Fibroblast of gingiva (primary cell): Measurements from ENCODE around the gene B3GNT9.

Experiments
- DNase-seq: peaks from one replicate; pipeline ENCODE4 v3.0.0-alpha.2; 2011; ENCODE audit warnings: low read depth

The B3GNT9 gene, protein sequence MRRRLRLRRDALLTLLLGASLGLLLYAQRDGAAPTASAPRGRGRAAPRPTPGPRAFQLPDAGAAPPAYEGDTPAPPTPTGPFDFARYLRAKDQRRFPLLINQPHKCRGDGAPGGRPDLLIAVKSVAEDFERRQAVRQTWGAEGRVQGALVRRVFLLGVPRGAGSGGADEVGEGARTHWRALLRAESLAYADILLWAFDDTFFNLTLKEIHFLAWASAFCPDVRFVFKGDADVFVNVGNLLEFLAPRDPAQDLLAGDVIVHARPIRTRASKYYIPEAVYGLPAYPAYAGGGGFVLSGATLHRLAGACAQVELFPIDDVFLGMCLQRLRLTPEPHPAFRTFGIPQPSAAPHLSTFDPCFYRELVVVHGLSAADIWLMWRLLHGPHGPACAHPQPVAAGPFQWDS

DNA sequence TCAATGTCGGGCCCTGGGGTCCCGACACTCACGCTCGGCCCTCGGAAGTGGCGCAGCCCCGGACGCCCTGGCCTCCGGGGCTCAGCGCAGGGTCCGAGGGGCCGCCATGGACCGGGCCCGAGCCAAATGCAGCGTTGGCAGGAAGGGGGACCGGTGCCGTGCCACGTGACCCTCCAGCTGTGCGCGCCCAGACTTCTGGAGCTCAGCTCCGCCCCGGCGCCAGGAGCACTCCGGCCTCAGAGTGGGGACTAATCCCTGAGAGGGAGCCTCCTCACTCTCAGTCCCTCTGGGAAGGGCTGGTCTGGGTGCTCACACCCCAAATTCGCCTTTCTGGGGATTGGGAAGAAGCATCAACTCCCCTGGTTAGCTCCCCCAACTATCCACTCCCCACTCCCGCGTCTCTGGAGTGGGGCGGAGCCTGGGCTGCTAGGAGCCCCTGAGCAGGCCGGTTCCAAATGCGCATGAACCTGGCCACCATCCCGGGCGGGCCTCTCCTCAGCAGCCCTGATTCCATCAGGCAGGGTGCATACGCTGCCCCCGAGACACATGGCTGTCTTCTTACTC, at the start of gene B3GNT9:
B3GNT9 (minus strand) TSS at position 166 of the 564 bp plus-strand sequence. CDS start 513 bp downstream, outside the sequence.
- DNase-seq: peak; percentile 69

DNA sequence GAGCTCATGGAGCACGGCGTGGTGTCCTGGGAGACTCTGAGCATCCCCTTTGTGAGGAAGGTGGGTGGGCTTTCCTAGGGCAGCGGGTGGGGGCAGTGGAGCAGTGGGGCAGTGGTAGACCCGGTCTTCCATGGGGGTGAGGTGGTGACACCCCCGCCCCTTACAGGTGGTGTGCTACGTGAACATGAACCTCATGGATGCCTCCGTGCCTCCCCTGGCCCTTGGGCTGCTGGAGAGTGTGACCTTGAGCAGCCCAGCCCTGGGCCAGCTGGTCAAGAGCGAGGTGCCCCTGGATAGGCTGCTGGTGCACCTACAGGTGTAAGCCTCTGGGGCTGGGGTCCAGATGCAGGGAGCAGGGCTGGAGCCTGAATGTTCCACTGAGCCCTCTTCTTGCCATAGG, 49.7 kb upstream of the B3GNT9 start:
- DNase-seq: no peak

DNA sequence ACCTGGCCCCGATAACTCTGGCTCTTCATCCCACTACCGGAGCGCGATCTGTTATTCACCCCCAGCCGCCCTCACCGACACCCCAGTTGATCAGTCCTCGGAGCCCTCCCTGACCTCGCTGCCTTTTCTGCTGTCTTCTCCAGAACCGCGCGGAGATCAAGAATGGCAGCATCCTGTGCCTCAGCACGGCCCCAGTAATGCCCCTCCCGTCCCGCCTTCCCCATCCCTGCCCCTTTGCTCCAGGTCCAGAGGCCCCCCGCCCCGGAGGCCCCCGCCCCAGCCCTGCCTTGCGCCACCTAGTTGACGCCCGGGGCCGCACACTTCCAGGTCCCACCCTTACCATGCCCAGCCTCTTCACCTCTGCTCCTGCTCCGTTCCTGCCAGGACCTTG, 49.0 kb upstream of the B3GNT9 start:
- no peak for DNase-seq

DNA sequence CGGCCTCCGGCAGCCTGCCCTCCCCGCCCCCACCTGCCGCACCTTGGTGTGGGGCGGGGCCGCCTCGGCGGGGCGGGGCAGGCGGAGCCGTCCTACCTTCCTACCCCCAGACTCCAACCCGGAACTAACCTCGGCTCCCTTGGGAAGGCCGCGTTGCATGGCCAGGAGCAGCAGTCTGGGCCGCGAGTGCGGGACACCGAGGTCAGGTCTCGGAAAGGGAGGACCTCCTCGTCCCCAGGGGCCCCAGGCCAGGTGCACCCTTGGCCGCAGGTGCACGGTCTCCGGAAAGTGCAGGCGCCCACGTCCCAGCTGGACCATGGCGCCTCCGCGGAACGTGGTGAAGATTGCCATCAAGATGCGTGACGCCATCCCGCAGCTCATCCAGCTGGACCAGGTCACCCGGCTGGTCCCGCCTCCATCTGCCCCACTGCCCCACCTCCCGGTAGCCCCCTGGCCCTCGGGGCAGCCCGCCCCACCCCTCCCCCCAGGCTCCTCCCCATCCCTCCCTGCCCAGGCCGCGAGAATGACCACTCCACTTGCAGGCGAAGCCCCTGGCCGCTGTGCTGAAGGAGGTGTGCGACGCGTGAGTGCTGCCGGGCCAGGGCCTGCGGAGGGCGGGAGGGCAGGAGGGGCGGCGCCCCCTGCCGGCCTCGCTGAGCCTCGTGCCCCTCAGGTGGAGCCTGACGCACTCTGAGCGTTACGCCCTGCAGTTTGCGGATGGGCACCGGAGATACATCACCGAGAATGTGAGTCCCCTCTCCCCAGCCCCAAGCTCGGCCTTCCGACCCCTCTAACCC, 48.4 kb upstream of the B3GNT9 start, which contains the start of gene ELMO3:
ELMO3 (plus strand) TSS at position 121 of the 797 bp plus-strand sequence; CDS start at position 317, 196 bp downstream.
- DNase-seq: no peak

DNA sequence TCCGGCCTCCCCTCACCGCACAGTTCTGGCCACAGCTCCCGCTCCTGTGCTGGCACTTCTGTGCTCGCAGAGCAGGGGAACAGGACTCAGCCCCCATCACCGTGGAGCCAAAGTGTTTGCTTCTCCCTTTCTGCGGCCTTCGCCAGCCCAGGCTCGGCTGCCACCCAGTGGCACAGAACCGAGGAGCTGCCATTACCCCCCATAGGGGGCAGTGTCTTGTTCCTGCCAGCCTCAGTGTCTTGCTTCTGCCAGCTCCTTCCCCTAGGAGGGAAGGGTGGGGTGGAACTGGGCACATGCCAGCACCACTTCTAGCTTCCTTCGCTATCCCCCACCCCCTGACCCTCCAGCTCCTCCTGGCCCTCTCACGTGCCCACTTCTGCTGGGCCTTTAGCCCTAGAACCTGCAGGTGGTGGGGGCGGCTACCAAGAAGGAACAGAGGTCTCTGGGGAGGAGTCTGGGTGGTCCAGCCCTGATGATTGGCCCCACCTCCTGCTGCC, 47.5 kb upstream of the B3GNT9 start:
- DNase-seq: peak; percentile 60

DNA sequence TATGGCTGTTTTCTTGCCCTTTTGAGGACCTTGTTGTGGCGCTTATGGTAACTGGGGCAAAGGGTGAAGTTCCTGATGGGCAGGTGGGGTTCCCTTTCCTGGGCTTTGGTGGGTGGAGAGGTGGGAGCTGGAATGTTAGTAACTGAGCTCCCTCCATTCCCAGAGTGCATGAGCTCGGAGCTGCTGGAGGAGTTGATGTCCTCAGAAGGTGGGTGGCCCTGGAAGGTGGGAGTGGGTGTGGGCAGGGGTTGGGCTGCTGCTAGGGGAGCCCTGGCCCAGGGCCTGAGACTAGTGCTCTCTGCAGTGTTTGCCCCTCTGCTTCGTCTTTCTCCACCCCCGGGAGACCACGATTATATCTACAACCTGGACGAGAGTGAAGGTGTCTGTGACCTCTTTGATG, 46.9 kb upstream of the B3GNT9 start:
- DNase-seq: no peak

DNA sequence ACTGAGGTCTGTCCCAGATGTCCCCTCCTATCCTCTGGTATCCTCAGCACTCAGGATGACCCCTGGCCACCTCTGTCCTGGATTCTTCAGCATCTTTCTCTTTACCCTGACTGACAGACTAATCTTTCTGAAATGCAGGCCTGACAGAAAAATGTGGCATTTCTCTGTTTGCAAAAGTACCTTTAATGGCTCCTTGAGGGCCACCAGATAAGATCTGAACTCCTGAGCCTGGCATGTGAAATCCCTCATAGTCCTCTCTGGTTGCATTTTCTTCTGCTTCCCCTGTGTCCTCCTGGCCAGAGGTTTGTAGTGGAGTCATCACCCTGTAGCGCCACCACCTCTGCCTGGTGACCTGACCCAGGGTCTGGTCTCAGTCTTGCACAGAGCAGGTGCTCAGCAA, 46.1 kb upstream of the B3GNT9 start:
- DNase-seq: no peak

DNA sequence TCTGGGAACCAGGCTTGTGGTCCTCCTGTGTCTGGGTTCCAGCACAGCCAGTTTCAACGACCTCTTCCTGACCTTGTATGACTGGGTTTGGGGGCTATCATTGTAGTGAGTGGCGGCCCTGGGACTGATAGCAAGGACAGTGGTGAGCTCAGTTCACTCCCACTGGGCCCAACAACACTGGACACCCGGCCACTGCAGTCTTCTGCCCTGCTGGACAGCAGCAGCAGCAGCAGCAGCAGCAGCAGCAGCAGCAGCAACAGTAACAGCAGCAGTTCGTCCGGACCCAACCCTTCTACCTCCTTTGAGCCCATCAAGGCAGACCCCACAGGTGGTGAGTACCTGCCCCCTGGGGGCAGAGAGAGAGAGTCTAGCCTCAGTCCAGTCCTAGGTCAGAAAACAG, 44.9 kb upstream of the B3GNT9 start:
- no peak for DNase-seq

DNA sequence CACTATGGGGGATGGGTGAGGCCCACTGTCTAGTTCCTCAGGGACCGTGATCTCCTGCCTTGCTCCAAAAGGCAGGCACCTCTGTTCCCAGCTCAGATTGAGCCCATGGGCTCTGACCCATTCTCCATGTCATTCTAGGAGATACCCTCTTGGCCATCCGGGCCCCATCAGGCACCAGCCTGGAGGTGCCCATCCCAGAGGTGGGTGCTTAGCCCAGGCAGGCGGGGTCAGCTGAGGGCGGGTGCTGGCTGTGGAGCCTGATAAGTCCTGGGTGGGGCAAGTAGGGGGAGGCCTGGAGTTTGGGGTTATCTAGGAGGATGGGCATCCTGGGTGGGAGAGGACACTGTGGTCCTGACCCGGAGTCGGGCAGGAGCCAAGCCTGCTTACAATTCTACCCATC, 43.5 kb upstream of the B3GNT9 start:
- DNase-seq: no peak

DNA sequence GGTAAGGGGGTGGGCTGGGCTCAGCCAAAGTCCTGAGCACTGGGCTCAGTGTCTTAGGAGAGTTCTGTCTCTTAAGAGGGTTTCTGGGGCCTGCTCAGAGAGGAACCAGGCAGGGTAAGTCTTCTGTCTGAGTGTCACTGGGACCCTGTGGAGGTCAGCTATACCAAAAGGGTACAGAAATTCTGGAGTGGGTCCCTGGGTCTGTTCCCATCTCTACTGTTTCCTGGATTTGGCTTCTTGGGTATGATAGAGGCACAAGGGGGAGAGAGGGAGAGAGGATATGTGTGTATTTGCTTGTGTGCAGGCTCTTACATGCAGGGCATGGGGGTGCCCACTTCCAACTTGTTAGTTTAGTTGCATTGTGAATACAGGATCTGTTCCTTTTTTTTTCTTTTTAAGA, 42.7 kb upstream of the B3GNT9 start:
- no peak for DNase-seq

DNA sequence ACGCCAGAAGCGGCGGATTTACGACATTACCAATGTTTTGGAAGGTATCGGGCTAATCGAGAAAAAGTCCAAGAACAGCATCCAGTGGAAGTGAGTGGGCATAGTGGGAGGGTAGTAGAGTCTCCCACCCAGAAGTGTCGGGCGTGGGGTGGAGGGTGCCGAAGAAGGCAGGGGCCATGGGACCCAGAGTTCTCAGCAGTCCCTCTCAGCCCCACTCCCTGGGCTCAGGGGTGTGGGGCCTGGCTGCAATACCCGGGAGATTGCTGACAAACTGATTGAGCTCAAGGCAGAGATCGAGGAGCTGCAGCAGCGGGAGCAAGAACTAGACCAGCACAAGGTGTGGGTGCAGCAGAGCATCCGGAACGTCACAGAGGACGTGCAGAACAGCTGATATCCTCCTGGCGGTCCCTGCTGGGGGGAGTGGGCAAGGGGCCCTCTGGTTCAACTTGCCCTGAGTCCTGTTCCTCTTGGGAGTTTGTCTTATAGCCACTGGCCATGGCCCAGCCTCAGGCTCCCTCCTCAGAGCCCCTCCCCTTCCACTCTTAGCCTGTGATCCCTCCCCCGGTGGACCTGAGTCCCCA, 42.1 kb upstream of the B3GNT9 start:
- DNase-seq: no peak

DNA sequence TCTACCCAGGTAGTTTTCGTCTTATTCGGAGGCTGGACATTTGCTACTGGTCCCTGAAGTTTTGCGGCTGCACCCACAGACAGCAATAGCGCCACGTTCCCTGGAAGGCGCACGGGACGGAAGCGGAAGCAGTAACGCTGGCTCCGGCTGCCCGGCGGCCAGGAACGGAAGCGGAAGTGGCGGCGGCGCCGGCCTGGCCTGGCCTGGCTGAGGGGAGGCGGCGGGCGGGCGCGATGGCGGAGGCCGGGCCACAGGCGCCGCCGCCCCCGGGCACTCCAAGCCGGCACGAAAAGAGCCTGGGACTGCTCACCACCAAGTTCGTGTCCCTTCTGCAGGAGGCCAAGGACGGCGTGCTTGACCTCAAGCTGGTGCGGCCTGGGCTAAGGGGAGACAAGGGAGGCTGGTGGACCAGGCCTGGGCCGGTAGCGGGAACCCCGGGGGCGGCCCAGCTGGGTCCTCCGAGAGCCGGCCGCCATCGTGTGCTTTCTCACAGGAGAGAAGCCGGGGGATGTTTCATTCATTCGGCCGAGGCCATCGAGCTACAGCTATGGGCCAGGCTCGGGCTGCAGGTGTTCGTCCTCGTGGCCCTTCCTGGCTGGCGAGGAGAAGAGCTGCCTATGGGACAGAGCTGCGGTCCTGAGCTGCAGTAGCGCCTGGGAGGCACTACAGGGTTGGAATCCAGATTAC, 41.3 kb upstream of the B3GNT9 start, which contains the start of gene E2F4:
E2F4 (plus strand) TSS at position 161 of the 687 bp plus-strand sequence; CDS start at position 234, 73 bp downstream.
- DNase-seq: peak; percentile 90

DNA sequence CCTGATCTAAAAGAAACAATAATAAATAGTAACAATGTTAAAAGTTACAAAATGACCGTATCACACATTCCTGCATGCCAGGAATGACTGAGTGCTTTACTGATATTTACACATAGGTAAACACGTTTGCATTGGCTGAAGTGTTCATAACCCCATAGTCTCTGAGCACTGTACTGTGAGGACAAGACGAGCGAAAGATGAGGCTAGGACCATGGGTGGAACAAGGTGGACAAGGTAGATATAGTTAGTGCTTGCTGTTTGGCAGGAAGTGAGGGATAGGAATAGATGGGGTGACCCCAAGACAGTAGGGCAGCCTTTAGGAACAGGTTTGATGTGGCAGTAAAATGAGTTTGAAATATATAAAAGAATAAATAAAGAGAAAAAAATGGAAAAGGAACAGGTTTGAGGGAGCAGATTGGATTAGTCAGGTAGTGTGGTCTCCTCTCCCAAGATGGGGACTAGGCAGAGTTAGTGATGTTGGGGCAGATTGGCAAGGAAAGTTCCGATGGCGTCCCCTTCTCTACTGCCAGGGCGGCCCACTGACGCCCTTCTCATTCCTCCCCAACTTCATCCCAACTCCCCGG, 40.7 kb upstream of the B3GNT9 start:
- no peak for DNase-seq

DNA sequence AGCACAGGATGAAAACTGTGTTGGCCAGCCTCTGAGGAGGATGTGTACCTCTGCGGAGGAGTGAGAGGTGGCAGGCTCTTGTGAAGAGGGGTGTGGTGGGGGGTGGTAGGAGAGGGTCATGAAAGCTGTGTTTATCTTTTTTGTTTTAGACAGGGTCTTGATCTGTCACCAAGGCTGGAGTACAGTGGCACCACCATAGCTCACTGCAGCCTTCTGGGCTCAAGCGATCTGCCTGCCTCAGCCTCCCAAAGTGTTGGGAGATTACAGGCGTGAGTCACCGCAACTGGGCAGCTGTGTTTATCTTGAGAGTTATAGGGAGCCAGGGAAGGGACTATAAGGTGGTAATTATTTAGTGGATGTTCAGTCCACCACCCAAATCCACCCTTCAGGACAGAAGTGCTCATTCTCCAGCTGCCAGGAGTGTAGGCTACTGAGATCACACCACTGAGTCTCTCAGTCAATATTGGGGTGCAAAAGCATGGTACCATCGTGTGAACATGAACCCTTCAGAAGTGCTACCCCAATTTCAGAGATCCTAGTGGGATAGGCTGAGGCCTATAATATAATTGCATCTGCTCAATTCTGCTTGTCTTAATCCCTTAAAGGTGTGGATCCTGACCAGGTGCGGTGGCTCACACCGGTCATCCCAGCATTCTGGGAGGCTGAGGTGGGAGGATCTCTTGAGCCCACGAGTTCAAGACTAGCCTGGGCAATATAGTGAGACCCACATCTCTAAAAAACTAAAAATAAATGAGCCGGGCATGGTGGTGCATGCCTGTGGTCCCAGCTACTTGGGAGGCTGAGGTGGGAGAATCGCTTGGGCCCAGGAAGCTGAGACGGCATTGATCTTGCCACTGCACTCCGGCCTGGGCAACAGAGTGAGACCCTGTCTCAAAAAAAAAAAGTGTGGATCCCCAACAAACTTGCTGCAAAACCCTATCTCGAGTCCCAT, 39.9 kb upstream of the B3GNT9 start:
- no peak for DNase-seq

DNA sequence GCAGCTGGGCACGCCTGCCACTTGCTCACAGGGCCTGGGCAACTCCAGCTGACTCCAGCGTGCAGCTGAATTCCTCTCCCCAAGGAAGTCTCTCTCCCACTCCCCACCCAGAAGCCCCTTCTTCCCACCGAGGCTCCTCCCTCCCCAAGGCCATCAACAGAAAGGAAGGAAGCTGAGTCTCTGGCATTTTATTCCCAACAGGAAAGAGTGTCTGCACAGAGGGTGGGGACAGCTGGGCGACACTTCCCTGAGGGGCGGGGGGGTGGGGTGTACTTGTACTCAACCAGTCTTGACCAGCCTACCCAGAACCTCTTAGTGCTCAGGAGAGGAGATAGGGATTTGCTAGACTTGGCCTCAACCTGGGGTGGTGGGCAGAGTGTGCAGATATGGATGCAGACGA, 39.2 kb upstream of the B3GNT9 start, which contains the start of gene EXOC3L1:
EXOC3L1 (minus strand) TSS at position 96 of the 400 bp plus-strand sequence. CDS start 460 bp downstream, outside the sequence.
- no peak for DNase-seq

DNA sequence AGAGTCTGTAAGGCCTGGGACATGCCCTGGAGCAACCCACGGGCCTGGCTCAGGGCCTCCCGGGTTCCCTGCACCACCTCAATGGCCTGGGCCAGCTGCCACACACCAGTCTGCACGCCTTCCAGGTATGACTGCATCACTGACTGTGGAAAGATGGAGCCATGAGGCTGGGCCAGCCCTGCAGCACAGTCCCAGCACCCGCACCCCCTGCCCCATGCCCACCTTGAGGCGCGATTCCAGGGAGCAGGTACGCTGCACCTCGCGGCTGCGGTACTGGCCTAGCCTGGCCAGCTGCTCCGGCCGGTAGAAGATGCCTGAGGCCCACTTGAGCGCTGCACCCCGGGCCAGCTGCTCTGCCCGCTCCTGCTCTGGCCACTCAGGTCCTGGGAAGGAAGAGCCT, 38.0 kb upstream of the B3GNT9 start:
- DNase-seq: no peak

DNA sequence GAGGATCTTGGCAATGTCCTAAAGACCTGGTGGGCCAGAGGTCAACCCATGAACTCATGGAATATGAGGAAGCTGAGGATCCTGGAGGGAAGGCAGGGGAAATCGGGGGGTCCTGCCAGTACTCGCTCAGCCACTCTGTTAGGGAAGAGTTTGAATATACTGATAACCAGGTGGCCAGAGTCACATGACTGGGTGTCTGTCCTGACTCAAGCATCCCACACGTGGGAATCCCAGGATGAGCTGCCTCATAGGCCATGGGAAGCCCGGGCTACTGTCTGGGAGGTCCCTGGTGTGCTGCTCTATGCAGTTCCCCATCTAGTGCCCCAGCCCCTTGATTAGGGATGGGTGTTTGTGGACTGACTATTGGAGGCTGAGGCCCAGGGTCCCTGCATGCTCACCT, 37.5 kb upstream of the B3GNT9 start:
- no peak for DNase-seq

DNA sequence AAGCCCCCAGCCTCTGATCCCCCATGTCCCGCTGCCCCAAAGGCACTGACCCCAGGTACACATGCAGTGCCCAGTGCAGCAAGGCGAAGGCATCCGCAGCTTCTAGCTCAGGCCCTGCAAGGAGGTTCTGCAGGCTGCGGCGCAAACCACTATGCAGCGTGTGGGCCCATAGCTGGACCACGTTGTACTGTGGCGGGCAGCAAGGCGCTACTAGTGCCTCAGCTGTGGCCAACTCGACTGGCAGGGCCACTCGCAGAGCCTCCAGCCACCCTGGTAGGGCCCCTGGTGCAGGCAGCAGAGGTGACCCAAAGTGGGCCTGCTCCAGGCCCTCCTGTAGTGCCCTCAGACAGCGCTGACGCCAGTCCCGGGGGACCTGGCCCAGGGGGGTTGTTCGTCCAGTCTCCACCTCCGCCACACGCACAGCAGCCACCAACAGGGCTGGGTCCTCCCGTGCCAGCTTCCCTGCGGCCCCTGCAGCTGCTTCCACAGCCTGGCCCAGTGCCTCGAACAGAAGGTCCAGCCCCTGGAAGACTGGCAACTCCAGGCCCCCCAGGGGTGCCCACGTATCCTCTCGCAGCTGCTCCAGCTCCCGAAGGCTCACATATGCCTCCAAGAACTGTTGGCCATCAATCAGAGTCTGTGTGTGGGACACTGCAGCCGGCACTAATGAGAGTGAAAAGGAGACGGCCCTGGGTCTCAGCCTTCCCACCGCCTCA, 36.5 kb upstream of the B3GNT9 start:
- no peak for DNase-seq

DNA sequence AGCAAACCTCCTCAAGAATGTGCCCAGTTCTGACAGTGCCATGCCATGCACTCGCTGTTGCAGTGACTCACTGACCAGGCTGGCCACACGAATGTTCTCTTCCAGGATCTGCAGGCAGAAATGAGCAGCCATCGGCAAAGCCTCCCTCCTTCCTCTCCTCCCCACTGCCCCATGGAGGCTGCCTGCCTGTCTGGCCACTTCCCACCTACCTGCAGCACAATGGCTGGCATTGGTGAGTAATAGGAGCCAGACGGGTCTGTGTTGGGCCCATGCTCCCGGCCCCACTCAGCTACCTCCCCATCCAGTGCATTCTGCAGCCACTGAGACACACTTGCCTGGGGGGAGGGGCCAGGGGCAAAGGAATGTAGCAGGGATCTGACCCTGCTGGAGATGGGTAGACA, 35.8 kb upstream of the B3GNT9 start:
- DNase-seq: no peak
